HG02938 (cell line): ENCODE results near the gene MYL7.

Experiments
- ATAC-seq: cut with Tn5 transposase; IDR thresholded peaks from one replicate; pipeline ENCODE4 v1.9.1; 2021; ENCODE audit warnings: mild to moderate bottlenecking, moderate library complexity; ENCODE audit not compliant: unreplicated experiment

Gene MYL7

DNA sequence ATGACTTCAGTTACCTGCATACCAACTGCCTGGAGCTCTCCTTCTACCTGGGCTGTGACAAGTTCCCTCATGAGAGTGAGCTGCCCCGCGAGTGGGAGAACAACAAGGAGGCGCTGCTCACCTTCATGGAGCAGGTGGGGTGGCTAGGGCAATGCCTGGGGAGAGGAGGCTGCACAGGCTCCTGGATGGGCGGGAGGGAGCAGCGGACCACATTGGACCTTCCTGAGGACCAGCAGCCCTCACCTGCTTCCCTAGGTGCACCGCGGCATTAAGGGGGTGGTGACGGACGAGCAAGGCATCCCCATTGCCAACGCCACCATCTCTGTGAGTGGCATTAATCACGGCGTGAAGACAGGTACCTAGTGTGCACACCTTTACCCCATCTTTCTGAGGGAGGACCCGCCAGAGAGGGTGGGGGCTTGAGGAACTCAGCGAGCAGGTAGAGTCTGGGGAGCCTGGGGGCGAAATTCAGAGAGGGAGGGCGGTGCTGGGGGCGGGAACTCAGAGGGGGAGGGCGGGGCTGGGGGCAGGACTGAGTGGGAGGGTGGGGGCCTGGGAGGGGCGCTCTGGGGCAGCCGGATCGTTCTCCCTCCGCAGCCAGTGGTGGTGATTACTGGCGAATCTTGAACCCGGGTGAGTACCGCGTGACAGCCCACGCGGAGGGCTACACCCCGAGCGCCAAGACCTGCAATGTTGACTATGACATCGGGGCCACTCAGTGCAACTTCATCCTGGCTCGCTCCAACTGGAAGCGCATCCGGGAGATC is 28.0 kb downstream of the MYL7 start:
- no peak for ATAC-seq

DNA sequence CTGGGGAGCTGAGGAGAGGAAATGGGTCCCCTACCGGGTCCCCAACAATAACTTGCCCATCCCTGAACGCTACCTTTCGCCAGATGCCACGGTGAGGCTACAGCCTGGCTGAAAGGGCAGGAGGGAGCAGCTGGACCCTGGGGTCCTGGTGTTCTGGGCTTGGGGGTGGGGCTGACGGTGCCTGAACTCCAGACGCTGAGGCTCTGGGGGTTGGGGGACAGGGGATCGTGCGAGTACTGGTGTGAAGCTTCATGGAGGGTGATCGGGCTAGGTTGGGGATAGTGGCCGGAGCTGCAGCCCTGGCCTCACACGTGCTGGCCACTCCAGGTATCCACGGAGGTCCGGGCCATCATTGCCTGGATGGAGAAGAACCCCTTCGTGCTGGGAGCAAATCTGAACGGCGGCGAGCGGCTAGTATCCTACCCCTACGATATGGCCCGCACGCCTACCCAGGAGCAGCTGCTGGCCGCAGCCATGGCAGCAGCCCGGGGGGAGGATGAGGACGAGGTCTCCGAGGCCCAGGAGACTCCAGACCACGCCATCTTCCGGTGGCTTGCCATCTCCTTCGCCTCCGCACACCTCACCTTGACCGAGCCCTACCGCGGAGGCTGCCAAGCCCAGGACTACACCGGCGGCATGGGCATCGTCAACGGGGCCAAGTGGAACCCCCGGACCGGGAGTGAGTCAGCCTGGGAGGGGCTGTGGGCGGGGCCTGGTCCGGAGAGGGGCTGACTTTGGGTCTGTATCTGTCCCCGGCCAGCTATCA is 28.7 kb downstream of the MYL7 start:
- ATAC-seq = no peak

DNA sequence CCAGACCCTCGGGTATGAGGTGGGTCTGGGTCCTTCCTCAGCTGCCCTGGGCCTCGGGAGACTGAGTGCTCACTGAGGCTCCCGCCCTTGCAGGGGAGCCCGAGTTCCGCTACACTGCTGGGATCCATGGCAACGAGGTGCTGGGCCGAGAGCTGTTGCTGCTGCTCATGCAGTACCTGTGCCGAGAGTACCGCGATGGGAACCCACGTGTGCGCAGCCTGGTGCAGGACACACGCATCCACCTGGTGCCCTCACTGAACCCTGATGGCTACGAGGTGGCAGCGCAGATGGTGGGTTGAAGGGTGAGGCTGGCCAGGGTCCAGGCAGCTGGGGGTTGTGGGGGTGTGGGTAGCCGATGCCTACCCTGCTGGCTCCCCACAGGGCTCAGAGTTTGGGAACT is 29.4 kb downstream of the MYL7 start:
- no peak for ATAC-seq

DNA sequence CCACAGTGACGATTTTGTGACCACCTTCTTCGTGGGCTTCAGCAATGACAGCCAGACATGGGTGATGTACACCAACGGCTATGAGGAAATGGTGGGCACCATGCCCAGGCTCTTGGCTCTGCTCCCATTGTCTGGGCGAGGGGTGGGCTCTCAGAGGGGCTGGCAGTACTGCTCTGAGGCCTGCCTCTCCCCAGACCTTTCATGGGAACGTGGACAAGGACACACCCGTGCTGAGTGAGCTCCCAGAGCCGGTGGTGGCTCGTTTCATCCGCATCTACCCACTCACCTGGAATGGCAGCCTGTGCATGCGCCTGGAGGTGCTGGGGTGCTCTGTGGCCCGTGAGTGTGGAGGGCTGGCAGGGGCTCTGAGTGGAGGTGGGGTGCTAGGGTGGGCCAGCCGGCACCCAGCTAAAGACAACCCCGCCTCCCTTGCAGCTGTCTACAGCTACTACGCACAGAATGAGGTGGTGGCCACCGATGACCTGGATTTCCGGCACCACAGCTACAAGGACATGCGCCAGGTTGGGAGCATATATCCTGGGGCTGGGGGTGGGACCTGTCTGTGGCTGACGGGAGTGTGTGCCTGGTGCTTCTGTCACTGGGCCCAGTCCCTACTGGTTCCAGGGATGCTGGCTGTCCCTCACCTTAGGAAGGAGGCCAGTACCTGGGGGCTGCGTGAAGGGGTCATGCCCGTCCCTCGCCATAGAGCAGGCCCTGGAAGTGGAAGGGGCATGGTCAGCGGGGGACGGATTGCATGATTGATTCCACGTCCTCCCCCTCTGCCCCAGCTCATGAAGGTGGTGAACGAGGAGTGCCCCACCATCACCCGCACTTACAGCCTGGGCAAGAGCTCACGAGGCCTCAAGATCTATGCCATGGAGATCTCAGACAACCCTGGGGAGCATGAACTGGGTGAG is 30.2 kb downstream of the MYL7 start:
- no peak for ATAC-seq

DNA sequence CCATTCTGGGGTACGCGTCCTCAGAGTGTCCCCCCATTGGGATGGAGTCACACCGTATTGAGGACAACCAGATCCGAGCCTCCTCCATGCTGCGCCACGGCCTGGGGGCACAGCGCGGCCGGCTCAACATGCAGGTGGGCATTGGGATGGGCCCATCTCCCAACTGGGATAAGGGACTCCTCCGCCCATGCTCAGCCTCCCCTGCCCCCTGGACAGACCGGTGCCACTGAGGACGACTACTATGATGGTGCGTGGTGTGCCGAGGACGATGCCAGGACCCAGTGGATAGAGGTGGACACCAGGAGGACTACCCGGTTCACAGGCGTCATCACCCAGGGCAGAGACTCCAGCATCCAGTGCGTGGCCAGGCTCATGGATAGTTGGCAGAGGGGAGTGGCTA is 31.1 kb downstream of the MYL7 start:
- no peak for ATAC-seq

DNA sequence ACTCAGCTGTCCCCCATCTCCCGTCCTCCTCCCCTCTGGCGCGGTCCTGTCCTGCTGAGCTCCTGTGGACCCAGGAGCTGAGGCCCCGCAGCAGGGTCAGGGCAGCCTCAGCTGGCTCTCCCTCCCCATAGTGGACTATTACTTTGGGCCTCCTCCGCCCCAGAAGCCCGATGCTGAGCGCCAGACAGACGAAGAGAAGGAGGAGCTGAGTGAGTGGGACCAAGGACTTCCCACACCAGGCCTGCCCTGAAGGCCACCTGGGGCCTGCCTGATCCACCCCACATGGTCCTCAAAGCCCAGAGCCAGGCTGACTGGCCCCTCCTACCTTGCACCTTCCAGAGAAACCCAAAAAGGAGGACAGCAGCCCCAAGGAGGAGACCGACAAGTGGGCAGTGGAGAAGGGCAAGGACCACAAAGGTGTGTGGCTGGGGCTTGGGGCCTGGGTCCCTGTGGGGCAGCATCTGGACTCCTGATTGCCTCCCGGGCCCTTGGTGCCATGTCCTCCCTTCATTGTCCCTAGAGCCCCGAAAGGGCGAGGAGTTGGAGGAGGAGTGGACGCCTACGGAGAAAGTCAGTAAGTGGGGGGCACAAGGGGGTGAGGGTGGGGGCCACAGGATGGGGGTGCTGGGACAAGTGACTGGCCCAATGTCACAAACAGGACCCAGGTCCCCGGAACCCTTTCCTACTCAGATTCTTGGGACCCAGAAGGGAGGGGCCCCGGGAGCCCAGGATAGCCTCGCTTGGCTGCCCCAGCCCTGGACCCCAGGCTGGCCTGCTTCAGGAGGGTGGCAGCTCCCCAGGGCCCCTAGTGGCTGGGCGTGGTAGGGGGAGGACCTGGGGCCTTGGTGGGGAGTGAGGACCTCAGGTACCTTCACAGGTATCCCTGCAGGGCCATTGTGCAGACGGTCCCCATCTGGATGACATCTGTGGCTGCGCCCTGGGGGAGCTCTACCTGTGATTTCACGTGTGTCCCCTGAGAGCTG is 32.1 kb downstream of the MYL7 start:
- no peak for ATAC-seq

DNA sequence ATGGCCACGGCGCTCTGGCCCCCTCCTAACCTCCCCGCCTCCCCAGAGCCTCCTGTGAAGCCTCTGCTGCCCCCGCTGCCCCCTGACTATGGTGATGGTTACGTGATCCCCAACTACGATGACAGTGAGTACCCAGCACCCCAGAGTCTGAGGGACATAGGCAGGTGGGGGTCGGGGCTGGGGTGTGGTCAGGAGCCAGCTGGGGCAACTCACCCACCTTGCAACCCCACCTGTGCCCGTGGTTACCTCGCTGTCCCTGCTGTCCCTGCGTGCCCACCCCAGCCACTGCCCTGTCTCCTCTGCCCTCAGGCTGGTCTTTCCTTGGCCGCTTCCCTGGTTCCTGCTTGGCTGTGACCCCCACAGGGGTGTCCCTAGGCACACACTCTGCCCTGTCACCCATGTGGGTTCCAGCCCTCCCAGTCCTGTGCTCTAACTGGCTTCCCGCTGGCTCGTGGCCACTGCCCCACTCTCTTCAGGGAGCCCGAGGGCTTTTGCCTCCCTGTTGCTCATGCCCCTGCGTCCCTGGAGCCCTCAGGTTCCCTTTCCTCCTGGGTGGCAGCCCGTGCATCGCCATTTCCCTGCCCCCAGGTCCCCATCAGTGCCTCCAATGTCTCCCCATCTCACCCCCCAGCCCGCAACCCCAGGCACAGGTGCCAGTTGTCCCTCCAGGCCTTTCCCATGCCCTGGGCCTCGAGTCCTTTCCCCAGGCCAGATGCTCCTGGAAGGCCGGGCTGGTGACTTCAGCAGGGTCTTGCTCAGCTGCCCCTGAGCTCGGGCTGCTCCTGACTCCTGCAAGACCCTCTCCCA is 33.0 kb downstream of the MYL7 start:
- ATAC-seq = no peak

DNA sequence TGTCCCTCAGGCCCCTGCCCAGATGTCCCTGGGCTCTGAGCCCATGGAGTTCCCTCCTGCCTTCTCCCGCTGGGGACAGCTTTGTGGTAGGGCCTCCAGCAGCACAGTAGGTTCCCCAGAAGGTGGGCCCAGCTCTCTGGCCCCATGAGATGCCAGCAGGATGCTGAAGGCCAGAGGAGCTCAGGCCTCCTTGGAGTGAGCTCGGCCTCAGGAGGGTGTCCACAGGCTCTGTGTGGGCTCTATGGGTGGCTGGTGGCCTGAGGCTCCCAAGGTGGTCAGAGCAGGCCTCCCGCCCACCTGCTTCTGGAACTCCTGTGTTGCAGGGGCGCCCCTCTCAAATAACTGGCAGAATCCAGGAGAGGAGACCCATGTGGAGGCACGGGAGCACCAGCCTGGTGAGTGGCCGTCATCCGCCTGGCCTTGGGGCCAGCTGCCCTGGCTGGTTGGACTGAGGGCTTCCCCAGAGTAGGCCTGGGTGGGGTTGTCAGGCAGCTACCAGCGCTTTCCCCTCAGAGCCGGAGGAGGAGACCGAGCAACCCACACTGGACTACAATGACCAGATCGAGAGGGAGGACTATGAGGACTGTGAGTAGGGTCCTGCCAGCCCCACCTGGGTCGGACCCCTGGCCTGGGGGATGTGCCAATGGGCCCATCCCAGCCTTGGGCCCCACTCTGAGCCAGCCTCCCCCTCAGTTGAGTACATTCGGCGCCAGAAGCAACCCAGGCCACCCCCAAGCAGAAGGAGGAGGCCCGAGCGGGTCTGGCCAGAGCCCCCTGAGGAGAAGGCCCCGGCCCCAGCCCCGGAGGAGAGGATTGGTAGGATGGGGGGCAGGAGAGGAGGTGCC is 33.8 kb downstream of the MYL7 start:
- ATAC-seq = no peak

DNA sequence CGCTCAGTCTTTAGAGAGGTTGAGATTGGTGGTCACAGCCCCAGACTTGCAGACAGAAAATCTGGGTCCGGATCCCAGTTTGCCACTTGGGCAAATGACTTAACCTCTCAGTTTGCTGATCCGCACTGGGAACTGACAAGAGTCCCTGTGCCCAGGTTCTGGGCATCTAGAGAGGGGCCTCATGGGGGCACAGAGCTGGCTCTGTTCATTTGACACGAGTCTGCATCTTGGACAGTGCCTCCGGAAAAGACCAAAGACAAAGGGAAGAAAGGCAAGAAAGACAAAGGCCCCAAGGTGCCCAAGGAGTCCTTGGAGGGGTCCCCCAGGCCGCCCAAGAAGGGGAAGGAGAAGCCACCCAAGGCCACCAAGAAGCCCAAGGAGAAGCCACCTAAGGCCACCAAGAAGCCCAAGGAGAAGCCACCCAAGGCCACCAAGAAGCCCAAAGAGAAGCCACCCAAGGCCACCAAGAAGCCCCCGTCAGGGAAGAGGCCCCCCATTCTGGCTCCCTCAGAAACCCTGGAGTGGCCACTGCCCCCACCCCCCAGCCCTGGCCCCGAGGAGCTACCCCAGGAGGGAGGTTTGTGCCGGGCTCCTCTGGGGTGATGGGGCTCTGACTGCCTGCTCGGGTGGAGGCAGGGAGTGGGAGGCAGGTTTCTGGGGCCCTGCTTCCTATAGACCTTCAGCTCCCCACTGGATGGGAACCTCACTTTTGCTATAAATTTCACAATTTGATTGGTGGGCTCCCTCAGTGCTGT is 34.6 kb downstream of the MYL7 start:
- ATAC-seq = no peak

DNA sequence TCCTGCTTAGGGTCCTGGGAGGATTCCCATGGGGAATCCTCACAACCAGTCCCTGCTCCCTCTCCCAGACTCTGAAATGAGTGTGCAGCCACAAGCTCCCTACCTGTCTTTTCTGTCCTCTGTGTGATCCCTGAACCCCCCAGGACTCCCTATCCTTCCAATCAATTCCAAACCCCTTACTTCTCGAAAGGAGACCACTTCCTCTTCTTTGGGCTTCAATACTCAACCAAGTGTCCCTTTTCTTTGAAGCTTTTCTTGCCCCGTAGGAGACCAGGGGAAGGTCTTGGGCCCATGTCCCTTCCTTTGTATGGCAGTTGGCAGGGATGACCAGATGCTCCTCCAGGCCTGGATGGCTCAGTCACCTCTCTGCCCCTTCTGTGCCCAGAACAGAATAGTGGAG is 35.3 kb downstream of the MYL7 start:
- ATAC-seq = no peak

DNA sequence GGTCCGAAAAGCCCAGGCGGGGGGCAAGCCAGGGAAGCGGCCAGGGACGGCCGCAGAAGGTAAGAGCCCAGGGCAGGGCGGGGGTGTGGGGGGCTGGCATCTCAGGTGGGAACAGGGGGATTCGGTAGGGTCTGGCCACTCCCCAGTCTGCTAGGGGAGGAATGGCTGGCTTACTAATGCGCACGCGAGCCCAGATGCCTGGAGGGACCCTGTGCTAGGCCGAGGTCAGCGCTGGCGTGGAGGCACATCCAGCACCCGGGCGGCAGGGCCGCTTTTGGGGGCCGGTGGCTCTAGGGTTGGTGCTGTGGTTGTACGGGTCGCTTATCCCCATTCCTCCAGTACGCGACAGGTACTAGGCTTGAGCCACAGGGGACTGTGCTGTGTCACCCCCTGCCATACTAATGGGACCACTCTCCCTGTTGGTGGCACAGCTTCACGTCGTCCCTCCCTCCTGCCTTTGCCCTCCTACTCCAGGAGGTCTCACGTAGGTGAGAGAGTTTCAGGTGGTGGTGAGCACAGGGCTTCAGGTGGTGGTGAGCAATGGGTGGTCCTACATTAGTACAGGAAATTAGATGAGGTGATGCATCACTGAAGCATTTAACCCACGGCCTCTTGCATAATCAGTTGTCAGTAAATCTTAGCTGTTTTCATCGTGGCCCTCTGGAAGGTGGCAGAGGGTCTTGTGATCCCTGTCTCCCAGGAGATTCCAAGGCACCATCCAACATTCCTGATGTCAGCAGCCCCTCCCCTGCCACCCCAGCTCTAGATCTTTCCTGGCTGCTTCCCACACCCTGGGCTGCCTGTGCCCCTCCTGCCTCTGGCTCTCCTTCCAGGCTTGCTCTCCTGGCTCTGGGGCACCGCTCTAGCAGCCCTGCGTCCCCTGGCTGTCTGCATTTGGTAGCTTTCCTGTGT is 36.0 kb downstream of the MYL7 start:
- no peak for ATAC-seq

DNA sequence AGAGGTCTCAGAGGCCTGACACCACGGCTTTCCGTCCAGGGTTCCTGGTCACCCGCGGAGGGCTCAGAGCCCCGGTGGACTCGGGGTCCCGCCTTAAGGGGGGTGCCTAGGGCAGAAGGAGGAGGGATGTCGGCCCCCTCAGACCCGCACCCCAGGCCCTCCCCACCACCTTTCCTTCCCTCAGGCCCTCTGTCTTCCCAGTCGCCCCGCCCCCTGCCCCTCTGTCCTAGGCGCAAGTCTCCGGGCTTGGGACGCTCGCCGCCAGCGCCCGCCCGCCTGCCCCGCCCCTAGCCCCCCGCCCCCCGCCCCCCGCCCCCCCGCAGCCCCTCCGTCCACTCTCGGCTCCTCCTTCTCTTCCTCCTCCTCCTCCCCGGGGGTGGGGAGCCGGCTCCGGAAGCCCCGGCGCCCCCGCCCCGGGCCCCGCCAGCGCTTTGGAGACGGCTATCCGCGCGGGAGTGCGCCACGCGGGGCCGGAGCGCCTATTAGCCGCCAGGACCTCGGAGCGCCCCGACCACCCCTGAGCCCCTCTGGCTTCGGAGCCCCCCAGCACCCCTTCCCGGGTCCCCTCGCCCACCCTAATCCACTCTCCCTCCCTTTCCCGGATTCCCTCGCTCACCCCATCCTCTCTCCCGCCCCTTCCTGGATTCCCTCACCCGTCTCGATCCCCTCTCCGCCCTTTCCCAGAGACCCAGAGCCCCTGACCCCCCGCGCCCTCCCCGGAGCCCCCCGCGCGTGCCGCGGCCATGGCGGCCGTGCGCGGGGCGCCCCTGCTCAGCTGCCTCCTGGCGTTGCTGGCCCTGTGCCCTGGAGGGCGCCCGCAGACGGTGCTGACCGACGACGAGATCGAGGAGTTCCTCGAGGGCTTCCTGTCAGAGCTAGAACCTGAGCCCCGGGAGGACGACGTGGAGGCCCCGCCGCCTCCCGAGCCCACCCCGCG is 36.9 kb downstream of the MYL7 start, which contains the start of gene AEBP1:
Gene AEBP1 (plus strand): TSS at position 423 of the 937 bp plus-strand sequence. CDS start 321 bp downstream, at position 744.
- no peak for ATAC-seq

DNA sequence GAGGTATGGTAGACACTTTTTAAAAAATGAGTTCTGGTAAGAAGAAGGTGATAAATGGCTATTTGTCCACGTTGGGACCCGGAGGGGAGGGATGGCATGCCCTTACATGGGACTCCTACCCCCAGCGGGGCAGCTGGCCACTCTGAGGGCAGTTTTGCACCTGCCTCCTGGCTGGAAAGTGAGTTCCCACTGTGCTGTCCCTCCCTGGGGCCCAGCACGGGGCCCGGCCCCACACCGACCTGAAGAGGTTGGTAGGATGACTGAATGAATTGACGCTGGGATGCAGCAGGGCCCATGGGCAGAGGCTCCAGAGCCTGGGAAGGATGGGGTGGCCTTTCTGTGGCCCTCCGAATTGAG is 37.6 kb downstream of the MYL7 start:
- ATAC-seq = no peak

DNA sequence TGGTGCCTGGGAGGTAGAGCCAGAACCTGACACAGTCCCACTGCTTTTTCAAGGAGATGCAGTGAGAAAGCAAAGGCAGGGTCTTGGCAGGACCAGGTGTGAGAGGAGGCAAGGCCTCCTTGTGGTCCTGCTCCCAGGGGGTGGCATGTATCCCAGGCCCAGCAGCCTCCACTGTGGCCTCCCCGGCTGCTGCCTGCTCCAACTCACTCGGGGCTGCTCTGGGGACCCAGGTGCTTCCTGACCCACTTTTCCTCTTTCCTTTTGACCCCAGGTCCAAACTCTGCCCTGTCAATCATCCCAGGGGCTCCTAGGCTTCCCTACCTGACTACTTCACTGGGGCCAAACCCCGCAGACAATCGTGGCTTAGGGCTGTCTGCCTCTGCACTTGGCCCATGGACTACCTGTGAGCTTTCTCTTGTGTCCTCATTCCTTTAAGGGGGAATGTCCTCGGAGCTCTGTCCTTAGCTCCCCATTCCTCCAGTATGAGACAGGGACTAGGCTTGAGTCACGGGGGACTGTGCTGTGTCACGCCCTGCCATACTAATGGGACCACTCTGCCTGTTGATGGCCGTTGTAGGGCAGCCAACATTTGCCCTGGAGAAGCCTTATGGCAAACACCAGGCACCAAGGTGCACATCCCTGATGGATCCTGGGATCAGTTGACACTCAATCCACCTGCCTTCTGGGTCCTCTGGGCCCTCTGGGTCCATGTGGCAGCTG is 38.1 kb downstream of the MYL7 start:
- no peak for ATAC-seq
